Colonic mucosa (tissue), 4 donors: ENCODE results near the gene KIAA0232. TPM values are rescaled to one million over a fixed set of nuclear protein-coding genes. Genes with fewer than 3 reads are reported as not detected.
A peak's percentile ranks its signal among the peaks of the same experiment; 100 is the strongest.

Source experiments
- DNase-seq: peaks from one replicate; pipeline ENCODE4 v3.0.0-alpha.2; 2020
- H3K27ac ChIP-seq: fragments of 200-600 bp; one replicate; pipeline ENCODE4 v1.8.0; 2021
- H3K27me3 ChIP-seq: fragments of 200-600 bp; one replicate; pipeline ENCODE4 v1.8.0; 2021
- H3K36me3 ChIP-seq: fragments of 200-600 bp; one replicate; pipeline ENCODE4 v1.8.0; 2021
- H3K4me1 ChIP-seq: fragments of 200-600 bp; one replicate; pipeline ENCODE4 v1.8.0; 2021; ENCODE audit warnings: mild to moderate bottlenecking
- H3K4me3 ChIP-seq: fragments of 200-600 bp; one replicate; pipeline ENCODE4 v1.8.0; 2021
- H3K9ac ChIP-seq, 2 donors: one replicate each; pipeline ENCODE4 v1.7.0; 2013; ENCODE audit warnings: control low read depth in 2 of 2, low read depth in 2 of 2, low read length in 2 of 2
- H3K9me3 ChIP-seq: fragments of 200-600 bp; one replicate; pipeline ENCODE4 v1.8.0; 2021
- intact Hi-C: fragments of 100-400 bp; cut with DNase I; formaldehyde crosslinking; loops from one replicate; pipeline ENCODE4 v1.14.1; 2022
- total RNA-seq, 2 donors: library from RNA; stranded (reverse); fragmentation: NEBNext Ultra II Directional in 1 of 2; extraction: Animal tissue kit (Norgen Biotek cat#: 25700) in 1 of 2; gene quantifications; one replicate each; pipeline ENCODE4 v1.2.1, GENCODE V29; 2021
- TF ChIP-seq, protein P1 (sequence below): fragments of 200-600 bp; IDR thresholded peaks from one replicate; pipeline ENCODE4 v1.8.0; 2022; ENCODE audit warnings: antibody characterized with exemption, mild to moderate bottlenecking
- donor health status: healthy.
- donor health status: DM: no; HTN: no; CAD: no.
- donor health status: DM: no; HTN: no; CAD: no.

The KIAA0232 gene
- total RNA-seq, 2 donors from 2014 or later, result 20.8 to 32.8 TPM

DNA sequence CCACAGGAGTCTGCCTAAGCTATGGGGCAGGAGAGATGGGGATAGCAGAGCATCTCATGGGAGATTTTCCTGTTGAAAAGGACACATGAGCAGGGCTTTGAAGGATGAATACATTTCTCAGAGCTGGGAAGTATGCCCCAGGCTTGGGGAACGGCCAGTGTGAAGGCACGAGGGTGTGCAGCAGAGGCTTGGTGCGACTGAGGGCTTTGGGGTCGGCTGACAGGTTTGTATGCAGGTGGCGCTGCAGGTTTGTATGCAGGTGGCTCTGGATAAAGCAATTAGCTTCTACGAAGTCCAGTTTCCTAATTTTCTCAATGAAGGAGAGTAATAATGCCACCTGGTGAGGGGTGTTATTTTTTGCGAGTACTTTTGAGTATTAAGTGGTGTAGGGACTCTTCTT, 6.8 kb upstream of the KIAA0232 start:
- intact Hi-C loops, result no loop called here
- no peak for DNase-seq
- H3K9me3 ChIP-seq, result no peaks in the 10 kb centered on the region
- no peak overlapping the region for H3K27ac ChIP-seq
- no peak overlapping the region for H3K9ac ChIP-seq
- TF ChIP-seq, protein P1, sequence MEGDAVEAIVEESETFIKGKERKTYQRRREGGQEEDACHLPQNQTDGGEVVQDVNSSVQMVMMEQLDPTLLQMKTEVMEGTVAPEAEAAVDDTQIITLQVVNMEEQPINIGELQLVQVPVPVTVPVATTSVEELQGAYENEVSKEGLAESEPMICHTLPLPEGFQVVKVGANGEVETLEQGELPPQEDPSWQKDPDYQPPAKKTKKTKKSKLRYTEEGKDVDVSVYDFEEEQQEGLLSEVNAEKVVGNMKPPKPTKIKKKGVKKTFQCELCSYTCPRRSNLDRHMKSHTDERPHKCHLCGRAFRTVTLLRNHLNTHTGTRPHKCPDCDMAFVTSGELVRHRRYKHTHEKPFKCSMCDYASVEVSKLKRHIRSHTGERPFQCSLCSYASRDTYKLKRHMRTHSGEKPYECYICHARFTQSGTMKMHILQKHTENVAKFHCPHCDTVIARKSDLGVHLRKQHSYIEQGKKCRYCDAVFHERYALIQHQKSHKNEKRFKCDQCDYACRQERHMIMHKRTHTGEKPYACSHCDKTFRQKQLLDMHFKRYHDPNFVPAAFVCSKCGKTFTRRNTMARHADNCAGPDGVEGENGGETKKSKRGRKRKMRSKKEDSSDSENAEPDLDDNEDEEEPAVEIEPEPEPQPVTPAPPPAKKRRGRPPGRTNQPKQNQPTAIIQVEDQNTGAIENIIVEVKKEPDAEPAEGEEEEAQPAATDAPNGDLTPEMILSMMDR, result no peak
- no peak overlapping the region for H3K4me3 ChIP-seq
- H3K36me3 ChIP-seq, result no peaks in the 10 kb centered on the region
- no peaks in the 10 kb centered on the region for H3K27me3 ChIP-seq
- H3K4me1 ChIP-seq, result peaks cover 8% of the 10 kb centered on the region

DNA sequence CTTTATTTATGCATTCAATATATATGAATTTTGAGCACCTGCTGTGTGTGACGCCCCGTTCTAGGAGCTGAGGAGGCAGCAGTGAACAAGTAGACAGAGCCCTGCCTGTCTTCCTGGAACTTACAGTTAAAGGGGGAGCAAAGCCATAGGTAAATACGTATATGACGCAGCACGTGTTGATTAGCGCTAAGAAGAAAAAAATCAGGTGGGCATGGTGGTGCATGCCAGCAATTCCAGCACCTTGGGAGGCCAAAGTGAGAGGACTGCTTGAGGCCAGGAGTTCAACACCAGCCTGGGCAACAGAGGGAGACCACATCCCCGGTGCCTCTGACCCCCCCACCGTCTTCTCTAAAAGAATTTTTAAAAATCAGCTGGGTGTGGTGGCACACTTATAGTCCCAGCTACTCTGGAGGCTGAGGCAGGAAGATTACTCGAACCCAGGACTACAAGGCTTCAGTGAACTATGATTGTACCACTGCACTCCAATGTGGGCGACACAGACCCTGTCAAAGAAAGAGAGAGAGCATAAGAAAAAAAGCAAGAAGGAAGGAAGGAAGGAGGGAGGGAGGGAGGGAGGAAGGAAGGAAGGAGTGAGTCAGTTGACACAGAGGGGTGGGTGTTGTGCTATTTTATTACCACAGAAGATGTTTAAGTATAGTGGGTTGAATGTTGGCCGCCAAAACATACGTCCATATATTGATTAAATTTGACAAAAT, 5.4 kb upstream of the KIAA0232 start:
- no peak for DNase-seq
- no peak overlapping the region for H3K4me3 ChIP-seq
- H3K27ac ChIP-seq, result no peak overlapping the region
- intact Hi-C loops, result no loop called here
- TF ChIP-seq, protein P1, result no peak
- H3K9me3 ChIP-seq, result no peaks in the 10 kb centered on the region
- no peaks in the 10 kb centered on the region for H3K27me3 ChIP-seq
- no peak overlapping the region for H3K9ac ChIP-seq
- peaks cover 8% of the 10 kb centered on the region for H3K4me1 ChIP-seq
- no peaks in the 10 kb centered on the region for H3K36me3 ChIP-seq

DNA sequence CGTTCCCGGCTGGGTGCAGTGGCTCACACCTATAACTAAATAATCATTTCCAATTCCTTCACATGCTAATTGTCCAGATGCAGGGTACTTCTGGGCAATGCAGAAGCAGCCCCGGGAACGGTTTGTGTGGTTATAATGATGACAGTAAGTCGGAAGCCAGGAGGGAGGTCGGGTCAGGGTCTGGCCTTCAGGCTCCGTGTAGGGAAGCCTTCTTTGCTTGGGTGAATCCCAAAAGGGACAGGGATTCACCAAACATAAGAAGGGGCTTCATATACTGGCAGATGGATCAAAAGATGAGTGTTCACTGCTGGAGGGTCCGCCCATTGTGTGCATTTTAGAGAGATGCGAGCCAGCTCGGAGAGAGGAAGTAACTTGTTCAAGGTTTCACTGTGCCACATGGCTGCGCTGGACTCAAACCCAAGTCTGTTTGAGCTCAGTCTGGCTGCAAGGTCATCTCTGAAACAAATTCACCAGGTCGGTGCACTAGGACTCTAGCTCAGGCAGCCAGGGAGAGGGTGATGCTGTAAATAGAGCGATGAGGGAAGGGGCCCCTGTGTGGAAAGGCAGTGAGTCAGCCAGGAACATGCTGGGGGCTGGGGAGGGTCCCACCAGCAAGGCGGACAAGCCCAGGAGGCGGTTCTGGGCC, 4.8 kb upstream of the KIAA0232 start:
- TF ChIP-seq, protein P1, result no peak
- Histone ChIP-seq H3K9ac (no peak overlapping the region), H3K27me3 (no peaks in the 10 kb centered on the region), H3K4me3 (no peak overlapping the region), H3K4me1 (peaks cover 8% of the 10 kb centered on the region), H3K9me3 (no peaks in the 10 kb centered on the region), H3K36me3 (no peaks in the 10 kb centered on the region), H3K27ac (no peak overlapping the region)
- no peak for DNase-seq
- intact Hi-C loops, result no loop called here

- Histone ChIP-seq H3K36me3 (no peaks in the 10 kb centered on the region), H3K27me3 (no peaks in the 10 kb centered on the region), H3K9ac (no peak overlapping the region), H3K4me1 (peaks cover 4% of the 10 kb centered on the region), H3K9me3 (no peaks in the 10 kb centered on the region), H3K27ac (no peak overlapping the region), H3K4me3 (no peak overlapping the region)
- intact Hi-C loops, result no loop called here
- TF ChIP-seq, protein P1, result no peak
- DNase-seq, result no peak
Observed at GRCh38 chr4:6778435-6778834, 4.1 kb upstream of the KIAA0232 start.

- H3K36me3 ChIP-seq, result no peaks in the 10 kb centered on the region
- H3K27ac ChIP-seq, result no peak overlapping the region
- no peaks in the 10 kb centered on the region for H3K9me3 ChIP-seq
- H3K4me3 ChIP-seq, result no peak overlapping the region
- DNase-seq, result no peak
- intact Hi-C loops, result no loop called here
- peaks cover 4% of the 10 kb centered on the region for H3K4me1 ChIP-seq
- TF ChIP-seq, protein P1, result no peak
- H3K9ac ChIP-seq, result peak overlapping the region in 1 of 2 donors; percentile 61
- no peaks in the 10 kb centered on the region for H3K27me3 ChIP-seq
Observed at GRCh38 chr4:6779667-6780565, 2.6 kb upstream of the KIAA0232 start.
